HG02981 (cell line): ENCODE data around the gene BRINP2.

Experiments used
- ATAC-seq: cut with Tn5 transposase; IDR thresholded peaks from one replicate; pipeline ENCODE4 v1.9.1; 2021; ENCODE audit warnings: mild to moderate bottlenecking, moderate library complexity; ENCODE audit not compliant: unreplicated experiment

The BRINP2 gene

DNA sequence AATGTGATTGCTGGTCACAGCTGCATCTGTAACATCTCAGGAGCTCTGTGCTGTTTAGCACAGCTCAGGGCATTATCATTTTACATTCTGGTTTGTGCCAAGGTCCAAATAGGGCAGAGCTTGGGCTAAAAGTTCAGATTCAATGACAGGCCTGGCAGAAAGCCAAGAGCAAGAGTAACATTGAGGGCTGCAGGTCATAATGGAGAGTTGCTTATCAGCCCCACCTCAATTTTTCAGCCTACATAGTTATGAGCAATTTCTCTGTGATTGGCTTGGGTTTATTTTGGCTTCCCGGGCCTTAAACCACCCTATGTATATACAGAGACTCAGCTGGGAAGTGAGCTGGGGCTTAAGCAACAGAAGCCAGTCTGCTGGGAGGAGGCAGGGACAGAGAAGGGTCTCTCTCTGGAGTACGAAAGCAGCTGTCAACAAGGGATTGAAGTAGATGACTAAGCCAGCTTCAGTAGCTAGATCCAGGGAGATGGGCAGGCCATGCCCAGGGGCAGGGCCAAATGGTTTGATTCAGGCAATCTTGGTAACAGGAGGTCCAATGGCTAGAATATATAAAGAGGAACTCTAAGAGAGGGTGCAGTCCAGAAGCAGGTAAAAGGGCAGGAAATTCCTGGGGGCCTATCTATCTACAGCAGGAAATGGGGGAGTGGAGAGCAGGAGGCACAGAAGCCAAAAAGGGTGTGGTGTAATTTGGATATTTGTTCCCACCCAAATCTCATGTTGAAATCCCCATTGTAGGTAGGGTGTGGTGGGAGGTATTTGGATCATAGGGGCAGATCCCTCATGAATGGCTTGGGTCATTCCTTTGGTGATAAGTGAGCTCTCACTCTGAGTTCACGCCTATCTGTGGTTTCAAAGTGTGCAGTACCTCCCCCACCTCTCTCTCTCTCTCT is 49.0 kb downstream of the BRINP2 start:
- no peak for ATAC-seq

DNA sequence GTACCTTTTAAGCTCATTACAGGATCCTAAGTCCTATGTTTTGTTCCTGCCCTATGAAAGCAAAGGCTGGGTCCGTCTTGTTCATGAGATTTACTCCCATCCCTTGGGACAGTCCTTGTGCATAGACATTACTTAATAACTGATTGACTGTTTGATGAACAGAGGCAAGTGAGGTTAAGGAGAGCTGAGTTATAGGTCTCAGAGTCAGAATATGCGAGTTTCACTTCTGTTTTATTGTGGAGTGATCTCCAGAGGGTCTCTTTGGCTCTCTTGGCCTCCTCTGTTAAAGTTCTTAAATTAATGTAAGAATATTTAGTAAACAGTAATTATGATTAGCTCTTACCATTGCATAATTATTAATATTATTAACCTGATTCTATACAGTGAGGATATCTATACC is 52.6 kb downstream of the BRINP2 start:
- no peak for ATAC-seq

DNA sequence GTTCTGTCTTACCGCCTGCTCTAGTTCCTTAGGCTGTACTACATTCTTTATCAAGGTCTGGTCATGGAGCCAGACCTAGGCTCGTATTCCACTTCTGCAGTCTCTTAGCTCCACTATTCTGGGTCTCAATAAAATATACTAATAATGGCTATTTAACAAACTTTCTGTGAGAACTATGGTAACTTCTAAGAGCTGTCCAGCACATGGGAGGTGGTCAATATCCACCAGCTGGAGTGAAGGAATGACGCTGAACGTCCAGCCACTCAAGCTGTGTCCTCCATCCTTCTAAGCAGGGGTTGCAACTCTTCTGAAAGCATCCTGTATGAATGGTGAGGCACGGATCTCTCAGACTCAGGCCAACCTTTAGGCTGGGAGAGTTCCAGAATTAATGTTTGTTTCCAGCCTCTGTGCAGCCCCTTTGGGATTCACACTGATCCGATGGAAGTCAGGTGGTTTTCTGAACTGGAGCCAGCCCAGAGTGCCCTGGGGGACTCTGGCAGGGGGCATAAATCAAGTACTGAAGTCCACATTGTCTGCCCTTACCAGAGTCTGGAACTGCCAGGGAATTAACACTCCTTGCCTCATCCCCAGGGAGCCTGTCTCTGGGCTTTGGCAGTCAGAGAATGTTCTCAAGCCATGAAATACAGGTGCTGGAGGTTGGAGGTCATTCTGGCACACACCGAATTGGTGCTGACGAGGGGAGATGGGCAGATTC is 57.4 kb downstream of the BRINP2 start:
- ATAC-seq = no peak

DNA sequence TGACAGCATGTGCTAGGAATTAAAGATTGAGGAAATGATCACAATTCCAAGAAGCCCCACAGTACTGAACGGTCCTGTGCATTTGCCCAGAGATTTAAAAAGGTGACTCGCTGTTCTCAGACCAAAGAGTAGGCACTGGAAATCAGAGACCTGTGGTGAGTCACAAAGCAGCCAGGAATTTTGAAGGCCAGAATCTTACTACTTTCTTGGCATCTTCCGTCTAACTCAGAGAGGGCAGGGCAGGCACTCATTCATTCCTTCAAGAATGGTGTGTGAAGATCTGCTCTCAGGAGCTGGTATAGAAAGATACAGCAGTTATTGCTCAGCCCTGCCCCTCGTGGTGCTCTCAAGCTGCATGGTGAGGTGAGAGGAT is 57.9 kb downstream of the BRINP2 start:
- no peak for ATAC-seq

DNA sequence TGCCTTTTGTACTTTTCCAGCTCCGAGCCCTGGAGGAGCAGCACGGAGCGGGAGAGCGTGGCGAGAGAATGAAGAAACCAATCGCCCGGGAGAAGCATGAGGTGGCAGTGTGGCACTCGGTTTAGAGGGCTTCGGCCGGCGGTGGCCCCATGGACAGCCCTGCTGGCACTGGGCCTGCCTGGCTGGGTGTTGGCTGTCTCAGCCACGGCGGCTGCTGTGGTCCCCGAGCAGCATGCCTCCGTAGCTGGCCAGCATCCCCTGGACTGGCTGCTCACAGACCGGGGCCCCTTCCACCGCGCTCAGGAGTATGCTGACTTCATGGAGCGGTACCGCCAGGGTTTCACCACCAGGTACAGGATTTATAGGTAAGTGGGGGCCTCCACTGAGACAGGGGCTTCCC is 59.0 kb downstream of the BRINP2 start:
- no peak for ATAC-seq

DNA sequence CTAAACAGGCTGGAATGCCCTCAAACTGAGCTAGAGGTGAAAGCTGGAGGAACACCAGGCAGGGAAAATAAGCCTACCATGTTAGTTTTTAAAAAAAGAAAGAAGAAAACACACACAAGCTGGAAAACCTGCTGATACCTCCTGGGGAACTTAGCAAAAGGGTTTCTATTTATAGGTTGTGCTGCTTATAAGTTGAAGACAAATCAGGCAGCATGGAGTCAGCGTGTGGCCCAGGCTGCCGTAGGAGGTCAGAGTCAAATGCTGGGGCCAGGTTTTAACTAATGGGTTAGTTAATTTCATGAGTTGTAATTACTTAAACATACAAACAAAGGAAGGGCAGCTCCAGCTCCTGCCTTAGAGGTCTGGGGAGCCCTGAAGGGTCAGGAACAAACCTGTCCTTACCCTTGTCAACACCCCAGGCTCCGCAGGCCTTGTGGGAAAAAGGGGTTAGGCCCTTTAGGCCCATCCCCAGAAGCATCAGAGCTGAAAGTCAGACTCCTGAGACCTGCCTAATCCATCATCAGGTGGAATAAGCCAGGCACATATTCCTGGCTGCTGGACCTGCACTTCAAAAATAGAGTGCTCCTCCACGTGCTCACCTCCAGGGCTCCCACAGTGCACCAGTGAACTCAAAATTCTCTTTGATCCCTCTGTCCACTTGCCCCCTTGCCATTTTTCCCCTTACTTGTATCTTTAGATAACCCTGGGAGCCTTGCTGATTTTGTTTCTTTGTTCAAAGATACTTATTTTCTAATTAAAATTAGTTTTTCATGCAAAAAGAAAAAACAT is 59.7 kb downstream of the BRINP2 start:
- ATAC-seq = no peak

DNA sequence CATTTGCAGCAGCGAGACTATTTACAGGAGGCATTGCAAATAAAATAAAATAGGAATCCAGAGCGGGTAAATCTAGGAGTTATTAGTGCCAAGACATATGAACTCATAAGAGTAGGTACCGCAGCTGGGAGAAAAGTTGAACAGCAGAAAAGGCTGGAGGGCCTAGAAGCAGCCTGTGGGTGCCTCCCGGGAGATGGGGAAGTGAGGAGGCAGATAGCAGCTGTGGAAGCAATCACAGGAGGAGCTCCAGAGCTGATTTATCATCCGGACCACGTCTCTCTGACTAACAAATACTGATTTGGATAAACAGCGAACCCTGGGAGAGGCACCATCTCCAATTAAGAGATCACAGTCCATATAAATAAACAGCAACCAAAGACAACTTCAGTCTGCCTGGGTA is 64.6 kb downstream of the BRINP2 start:
- ATAC-seq = no peak

DNA sequence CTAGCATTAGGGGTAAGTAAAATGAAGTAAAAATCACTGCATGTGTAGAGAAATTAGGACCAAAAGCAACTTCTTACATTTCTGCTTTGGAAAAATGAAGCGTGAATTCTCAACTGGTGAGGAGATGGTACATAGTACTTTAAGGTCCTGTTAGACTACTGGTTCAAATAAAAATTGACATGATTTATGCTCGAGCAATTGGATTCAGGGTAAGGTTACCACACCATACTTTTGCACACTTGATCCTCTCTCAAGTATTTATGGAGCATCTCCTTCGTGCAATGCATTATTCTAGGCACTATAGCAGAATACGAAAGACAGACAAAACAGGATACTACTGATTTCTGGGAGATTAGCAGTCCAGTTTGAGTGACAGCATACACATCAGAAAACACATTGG is 66.2 kb downstream of the BRINP2 start:
- ATAC-seq = no peak

DNA sequence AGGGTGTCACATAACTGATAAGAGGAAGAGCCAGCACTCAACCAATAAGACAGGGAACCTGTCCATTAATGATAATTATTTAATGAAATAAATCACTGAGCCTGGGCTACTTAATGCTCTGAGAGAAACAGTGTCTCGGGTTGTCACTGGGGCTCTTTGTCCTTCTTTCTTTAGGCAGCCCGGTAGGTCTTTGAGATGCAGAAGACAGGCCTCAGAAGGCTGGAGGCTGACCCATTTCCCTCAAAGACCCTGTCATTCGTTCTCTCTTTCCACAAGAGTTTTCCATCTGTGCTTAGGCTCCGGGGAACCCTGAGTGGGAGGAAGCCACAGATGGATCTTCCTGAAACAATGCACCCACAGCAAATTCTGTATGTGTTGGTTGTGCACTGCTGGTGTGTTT is 68.2 kb downstream of the BRINP2 start:
- no peak for ATAC-seq

DNA sequence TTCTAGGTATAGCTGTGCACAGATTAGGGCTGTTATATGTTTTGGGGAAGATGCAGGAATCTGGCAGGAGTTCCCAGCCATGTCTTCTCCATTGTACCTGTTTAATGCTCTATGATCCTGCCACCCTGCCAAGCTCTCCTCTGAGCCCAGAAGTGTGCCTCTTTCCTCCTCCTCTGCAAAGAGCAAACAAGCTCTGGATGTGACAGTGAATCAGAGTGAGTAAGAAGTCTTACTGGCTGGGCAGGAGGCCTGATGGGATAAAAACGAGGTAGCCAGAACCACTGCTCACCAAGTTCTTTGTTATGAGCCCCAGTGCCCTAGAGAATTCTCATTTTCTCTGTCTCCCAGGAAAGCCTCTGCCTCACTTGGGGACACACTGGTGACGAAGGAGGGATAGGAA is 69.0 kb downstream of the BRINP2 start:
- ATAC-seq = no peak

DNA sequence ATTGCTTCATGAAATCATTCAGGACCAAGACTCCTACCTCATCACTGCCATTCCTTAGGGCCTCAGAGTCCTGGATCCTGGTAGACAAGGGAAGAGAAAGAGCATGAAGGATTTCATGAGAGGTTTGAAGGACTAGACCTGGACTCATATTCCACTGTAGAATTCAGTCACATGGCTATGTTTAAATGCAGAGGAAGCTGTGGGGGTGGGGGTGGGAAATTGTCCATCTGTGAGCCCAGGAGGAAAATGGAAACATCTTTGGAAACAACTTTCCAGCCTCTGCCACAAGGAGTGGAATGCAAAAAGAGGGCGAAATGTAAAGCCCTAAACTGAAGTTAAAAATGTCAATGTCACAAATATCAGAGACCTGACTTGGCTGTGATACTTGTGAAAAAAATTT is 73.0 kb downstream of the BRINP2 start:
- no peak for ATAC-seq

DNA sequence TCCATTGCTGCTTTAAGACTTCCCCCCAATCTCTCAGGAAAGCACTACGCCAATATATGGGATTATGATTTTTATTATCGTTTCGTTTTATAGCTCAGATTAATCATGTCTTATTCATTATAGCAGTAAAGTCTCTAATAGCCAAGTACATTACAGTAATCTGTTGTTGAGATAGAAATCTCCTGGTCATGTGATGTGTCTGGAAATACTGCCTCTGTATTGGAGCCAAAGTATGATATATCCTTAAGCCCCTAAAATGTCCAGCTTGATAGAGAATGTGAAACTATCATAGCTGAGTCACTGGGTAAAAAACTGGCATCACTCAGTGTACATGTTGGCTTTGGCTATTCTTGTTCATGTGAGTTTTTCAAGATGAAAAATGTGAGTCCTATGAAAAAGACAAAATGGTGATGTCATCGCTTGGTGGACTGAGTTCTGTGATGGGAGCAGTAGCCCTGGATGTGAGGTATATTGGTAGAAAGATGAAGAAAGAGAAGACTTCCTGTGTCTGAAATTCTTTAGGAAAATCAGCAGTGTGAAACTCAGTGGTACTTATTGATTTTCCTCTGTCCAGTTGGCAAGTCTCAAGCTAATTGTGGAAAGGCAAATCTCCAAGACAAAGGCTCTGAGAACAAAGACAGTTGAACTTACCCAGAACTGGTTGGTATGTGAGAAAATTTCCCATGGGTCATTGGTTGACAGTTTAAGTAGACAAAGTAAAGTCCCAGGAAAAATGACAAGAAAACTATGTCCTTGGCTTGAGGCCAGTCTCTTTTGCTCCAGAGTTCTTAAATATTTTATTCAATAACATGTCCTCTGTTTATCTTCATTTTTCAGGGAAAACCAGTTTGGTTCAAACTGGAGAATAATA is 76.2 kb downstream of the BRINP2 start:
- no peak for ATAC-seq

DNA sequence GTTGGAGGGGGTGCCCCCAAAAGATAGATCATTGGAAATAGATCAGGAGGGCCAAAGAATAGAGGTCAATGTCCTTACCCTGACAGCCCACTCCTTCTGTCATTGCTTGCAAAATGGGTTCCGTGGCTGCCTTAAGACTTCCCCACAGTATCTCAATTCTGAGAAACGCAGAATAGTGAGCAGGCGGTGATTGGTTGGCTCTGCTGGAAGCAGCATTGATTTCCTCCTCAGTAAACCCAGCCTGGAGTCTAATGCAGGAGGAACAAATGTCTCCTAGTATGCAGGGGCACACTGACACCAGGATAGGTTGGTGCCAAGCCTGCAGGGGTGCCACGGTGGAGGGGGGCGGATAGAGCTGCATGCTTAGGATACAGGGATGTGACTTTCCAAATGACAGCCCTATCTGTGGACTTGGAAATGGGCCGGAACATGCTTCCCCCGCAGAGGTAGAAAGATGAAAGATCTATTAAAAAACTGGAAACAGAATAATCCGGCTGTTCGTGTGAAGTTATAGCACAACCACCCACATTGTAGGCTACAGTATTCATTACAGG is 76.9 kb downstream of the BRINP2 start:
- no peak for ATAC-seq

DNA sequence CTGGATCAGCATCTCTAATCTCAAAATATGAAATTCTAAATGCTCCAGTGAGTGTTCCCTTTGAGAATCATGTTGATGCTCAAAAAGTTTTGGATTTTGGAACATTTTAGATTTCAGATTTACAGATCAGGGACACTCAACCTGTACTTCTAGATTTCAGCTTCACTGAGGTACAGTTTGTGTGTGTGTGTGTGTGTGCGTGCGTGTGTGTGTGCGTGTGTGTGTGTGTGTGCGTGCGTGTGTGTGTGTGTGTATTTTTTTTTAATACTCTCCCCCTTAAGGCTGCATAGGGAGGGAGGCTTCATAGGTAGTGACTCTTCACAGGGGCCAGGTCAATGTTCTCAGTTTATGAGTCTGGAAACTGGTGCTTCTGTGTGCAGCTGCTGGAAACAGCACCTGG is 77.5 kb downstream of the BRINP2 start:
- ATAC-seq = no peak

DNA sequence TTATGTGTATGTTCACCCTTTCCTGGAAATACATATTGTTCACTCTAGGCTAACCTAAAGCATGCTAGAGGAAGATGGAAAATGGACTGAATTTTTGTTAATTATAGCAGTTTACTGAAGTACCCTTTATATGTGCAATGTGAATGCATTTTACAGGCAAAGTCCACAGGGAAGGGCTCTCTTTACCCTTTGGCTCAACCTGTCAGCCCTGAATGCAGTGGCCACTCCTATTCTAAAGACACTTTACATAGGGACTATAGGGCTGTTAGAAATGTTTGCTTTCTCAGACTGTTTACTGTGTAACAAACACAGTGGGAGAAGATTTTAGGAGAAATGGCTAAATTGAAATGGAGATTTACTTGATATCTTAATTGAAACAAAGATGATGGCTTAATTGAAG is 78.5 kb downstream of the BRINP2 start:
- no peak for ATAC-seq

DNA sequence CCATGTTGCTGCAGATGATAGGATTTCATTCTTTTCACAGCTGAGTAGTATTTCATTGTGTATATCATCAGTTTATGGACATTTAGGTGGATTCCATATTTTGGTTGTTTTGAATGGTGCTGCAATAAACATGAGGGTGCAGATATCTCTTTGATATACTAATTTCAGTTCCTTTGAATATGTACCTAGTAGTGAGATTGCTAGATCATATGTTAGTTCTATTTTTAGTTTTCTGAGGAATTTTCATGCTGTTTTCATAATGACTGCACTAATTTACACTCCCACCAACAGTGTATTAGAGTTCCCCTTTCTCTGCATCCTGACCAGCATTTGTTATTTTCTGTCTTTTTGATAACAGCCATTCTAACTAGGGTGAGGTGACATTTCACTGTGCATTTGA is 82.1 kb downstream of the BRINP2 start:
- ATAC-seq = no peak

DNA sequence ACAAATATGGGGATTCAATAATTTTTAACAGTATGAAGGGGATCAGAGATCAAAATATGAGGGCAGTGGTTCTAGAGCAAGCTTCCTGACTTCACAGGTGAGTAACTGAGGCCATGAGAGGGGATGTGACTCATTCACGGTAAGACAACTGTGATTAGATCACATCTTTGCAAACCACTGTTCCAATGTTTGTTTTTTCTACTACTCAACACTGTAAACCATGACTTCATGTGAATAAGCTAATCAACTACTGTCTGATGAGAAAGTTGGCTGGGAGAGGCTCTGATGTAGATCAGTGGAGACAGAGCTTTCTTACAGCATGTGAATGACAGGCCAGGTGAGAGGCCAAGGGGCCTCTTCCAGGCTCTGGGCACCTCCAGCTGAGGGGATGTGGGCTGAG is 84.7 kb downstream of the BRINP2 start:
- no peak for ATAC-seq

DNA sequence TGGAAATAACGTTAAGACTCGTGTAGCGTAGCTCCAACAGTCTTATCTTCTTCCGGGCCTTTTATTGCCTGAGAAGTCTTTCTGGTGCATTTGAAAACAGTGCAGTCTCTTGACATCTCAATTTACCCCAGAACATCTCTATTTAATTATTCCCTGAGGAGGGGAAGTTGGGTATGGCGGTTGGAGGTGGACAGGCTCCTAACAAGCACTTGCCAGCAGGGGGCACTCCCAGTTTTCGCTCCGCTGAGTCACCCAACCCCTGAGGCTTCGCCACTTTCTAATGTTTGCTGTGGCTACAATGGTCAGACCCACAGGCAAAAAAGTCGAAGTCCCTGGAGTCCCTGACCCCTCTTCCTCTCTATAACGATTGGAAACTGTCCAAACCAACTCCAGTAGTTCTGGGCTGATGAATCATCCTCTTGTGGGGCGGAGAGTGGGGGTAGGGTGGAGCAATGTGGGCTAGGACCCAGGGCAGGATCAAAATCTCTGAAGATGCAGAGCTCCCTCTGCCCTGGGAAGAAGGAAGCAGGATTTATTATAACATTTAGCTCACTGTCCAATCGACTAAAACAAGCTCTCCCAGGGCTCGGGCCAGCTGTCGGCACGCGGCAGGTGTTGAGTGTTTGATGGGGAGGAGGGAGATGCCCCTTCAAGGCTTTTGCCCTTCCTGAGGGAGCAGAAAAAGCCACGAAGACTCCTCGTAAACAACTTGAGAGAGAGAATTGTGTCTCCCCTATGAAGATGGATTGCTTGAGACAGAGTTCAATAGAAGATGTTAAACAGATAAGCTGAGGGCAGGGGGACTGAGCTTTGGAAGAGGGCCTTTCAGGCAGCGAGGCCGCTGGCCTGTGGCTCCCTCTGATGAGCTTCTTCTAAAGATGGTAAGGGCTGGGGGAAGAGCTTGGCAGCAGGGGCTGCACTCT is 85.7 kb downstream of the BRINP2 start:
- ATAC-seq = no peak

DNA sequence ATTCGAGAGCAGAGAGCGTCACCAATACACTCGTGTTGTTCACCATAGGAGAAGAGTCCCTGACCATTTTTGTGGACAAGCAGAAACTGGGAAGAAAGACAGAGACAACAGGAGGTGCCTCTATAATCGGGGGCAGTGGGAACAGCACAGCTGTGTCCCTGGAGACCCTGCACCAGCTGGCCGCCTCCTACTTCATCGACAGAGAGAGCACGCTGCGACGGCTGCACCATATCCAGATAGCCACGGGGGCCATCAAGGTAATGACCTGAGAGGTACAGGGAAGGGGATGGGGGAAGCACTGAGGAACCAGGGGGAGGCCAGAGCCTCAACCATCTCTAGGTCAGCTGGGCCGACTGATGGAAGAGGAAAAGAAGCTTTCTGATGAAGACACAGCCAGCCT is 86.4 kb downstream of the BRINP2 start:
- no peak for ATAC-seq
